ENCODE results near the gene ALLC. TPM values are rescaled to one million over a fixed set of nuclear protein-coding genes. Genes with fewer than 3 reads are reported as not detected.
A peak's percentile ranks its signal among the peaks of the same experiment; 100 is the strongest.

The ALLC gene
- total RNA-seq, 1 donor from 2014 or later: not detected

GRCh38 chr2:3708576-3708975 lies 50.6 kb downstream of the ALLC start:
- no peak overlapping the region for H3K27ac ChIP-seq
- H3K4me1 ChIP-seq: peaks cover 3% of the 10 kb centered on the region
- H3K27me3 ChIP-seq: peaks cover 30% of the 10 kb centered on the region
- no peak for DNase-seq
- no peaks in the 10 kb centered on the region for H3K36me3 ChIP-seq
- H3K9me3 ChIP-seq: no peaks in the 10 kb centered on the region
- no peak for TF ChIP-seq CTCF (IDR thresholded peaks at IDR 0.05)
- ATAC-seq: no peak
- H3K4me3 ChIP-seq: no peak overlapping the region
- intact Hi-C loops (cut with DNase I): no loop called here

GRCh38 chr2:3709225-3709624 lies 51.2 kb downstream of the ALLC start:
- H3K4me3 ChIP-seq: no peak overlapping the region
- intact Hi-C loops (cut with DNase I): no loop called here
- TF ChIP-seq CTCF (IDR thresholded peaks at IDR 0.05): no peak
- H3K9me3 ChIP-seq: no peaks in the 10 kb centered on the region
- peaks cover 3% of the 10 kb centered on the region for H3K4me1 ChIP-seq
- DNase-seq (no peak), ATAC-seq (no peak)
- no peak overlapping the region for H3K27ac ChIP-seq
- H3K27me3 ChIP-seq: peaks cover 25% of the 10 kb centered on the region
- no peaks in the 10 kb centered on the region for H3K36me3 ChIP-seq

GRCh38 chr2:3712424-3712823 lies 54.4 kb downstream of the ALLC start:
- Histone ChIP-seq H3K27me3 (no peaks in the 10 kb centered on the region), H3K4me3 (no peak overlapping the region), H3K36me3 (no peaks in the 10 kb centered on the region), H3K27ac (no peak overlapping the region), H3K9me3 (no peaks in the 10 kb centered on the region), H3K4me1 (peaks cover 3% of the 10 kb centered on the region)
- intact Hi-C loops (cut with DNase I): no loop called here
- TF ChIP-seq CTCF (IDR thresholded peaks at IDR 0.05): no peak
- DNase-seq (no peak), ATAC-seq (no peak)

- no peak for TF ChIP-seq CTCF (IDR thresholded peaks at IDR 0.05)
- Histone ChIP-seq H3K4me3 (no peak overlapping the region), H3K27ac (no peak overlapping the region), H3K9me3 (no peaks in the 10 kb centered on the region), H3K27me3 (no peaks in the 10 kb centered on the region), H3K36me3 (no peaks in the 10 kb centered on the region), H3K4me1 (peaks cover 3% of the 10 kb centered on the region)
- ATAC-seq (peak; percentile 15), DNase-seq (no peak)
- intact Hi-C loops (cut with DNase I): no loop called here
Observed at GRCh38 chr2:3712831-3713503, 55.0 kb downstream of the ALLC start.

- no peak for ATAC-seq
- H3K27ac ChIP-seq: no peak overlapping the region
Observed at GRCh38 chr2:3718679-3719078, 60.7 kb downstream of the ALLC start.

More at GRCh38 chr2:3718679-3719078, 60.7 kb downstream of the ALLC start:
- Histone ChIP-seq H3K4me1 (no peaks in the 10 kb centered on the region), H3K27me3 (no peaks in the 10 kb centered on the region), H3K4me3 (no peak overlapping the region), H3K36me3 (no peaks in the 10 kb centered on the region), H3K9me3 (no peaks in the 10 kb centered on the region)
- no peak for TF ChIP-seq CTCF (IDR thresholded peaks at IDR 0.05)
- intact Hi-C loops (cut with DNase I): no loop called here
- no peak for DNase-seq

Measured in upper lobe of right lung (tissue), 1 donor.